IMR-90 (cell line): Measurements from ENCODE around the gene CFAP69. TPM values are rescaled to one million over a fixed set of nuclear protein-coding genes. Genes with fewer than 3 reads are reported as not detected.

ENCODE experiments used
- ATAC-seq: fragments of 200-7000 bp; cut with Tn5 transposase; 2 replicates; pipeline ENCODE4 v1.9.1; 2020; ENCODE audit warnings: low read depth, mild to moderate bottlenecking, moderate library complexity
- BruUV-seq: library from RNA; stranded (reverse); fragments of 400-500 nt; replicated peaks from 2 replicates; lab custom pipeline; 2021; lab: Mats Ljungman, UMichigan
- CTCF ChIA-PET: fragments of 300-600 bp; formaldehyde crosslinking; extraction: SDS; loops from one replicate; lab custom pipeline; 2021; ENCODE audit warnings: antibody characterized with exemption; lab: Yijun Ruan, JAX
- POLR2A ChIA-PET: fragments of 300-600 bp; sonication (Branson Sonifier 250); formaldehyde crosslinking; loops from one replicate; lab custom pipeline; 2022; ENCODE audit warnings: antibody characterized with exemption; ENCODE audit not compliant: unreplicated experiment; lab: Charles Lee
- DNase-seq: peaks from one replicate; pipeline ENCODE4 v3.0.0; 2013
- H2AFZ ChIP-seq: replicated peaks from 2 replicates; pipeline ENCODE3; 2013; ENCODE audit warnings: low read length, mild to moderate bottlenecking; ENCODE audit not compliant: poor library complexity
- H2AK5ac ChIP-seq: 2 replicates; pipeline ENCODE4 v1.6.1; 2013; ENCODE audit warnings: low read depth, low read length, inconsistent platforms
- H2AK9ac ChIP-seq: replicated peaks from 2 replicates; pipeline ENCODE3; 2013; ENCODE audit warnings: mild to moderate bottlenecking, low read depth, low read length, moderate library complexity; ENCODE audit not compliant: poor library complexity
- H2BK120ac ChIP-seq: 2 replicates; pipeline ENCODE4 v1.6.1; 2013; ENCODE audit warnings: low read depth, low read length, inconsistent platforms
- H2BK15ac ChIP-seq: 3 replicates; pipeline ENCODE4 v1.6.1; 2013; ENCODE audit warnings: low read depth, low read length, inconsistent platforms
- H2BK20ac ChIP-seq: 2 replicates; pipeline ENCODE4 v1.6.1; 2013; ENCODE audit warnings: low read depth, mild to moderate bottlenecking, inconsistent platforms, low read length, moderate library complexity
- H2BK5ac ChIP-seq: 2 replicates; pipeline ENCODE4 v1.6.1; 2013; ENCODE audit warnings: mild to moderate bottlenecking, low read depth, low read length, inconsistent platforms; ENCODE audit not compliant: poor library complexity, severe bottlenecking
- H3K14ac ChIP-seq: replicated peaks from 2 replicates; pipeline ENCODE4 v1.6.1; 2013; ENCODE audit warnings: low read depth, low read length, inconsistent platforms
- H3K18ac ChIP-seq: 2 replicates; pipeline ENCODE4 v1.6.1; 2013; ENCODE audit warnings: low read depth, low read length, control low read depth
- H3K23ac ChIP-seq: 2 replicates; pipeline ENCODE4 v1.6.1; 2013; ENCODE audit warnings: low read depth, low read length, inconsistent platforms
- H3K27ac ChIP-seq: 2 replicates; pipeline ENCODE4 v1.5.1; 2013; ENCODE audit warnings: mild to moderate bottlenecking, control low read depth, low read length; ENCODE audit not compliant: insufficient read depth
- H3K27me3 ChIP-seq: 2 replicates; pipeline ENCODE4 v1.6.1; 2013; ENCODE audit warnings: low read length; ENCODE audit not compliant: control insufficient read depth, insufficient read depth
- H3K36me3 ChIP-seq: 2 replicates; pipeline ENCODE4 v1.6.1; 2013; ENCODE audit warnings: low read length, mixed read lengths; ENCODE audit not compliant: control insufficient read depth, insufficient read depth
- H3K4ac ChIP-seq: 2 replicates; pipeline ENCODE4 v1.6.1; 2013; ENCODE audit warnings: low read depth, low read length, inconsistent platforms
- H3K4me1 ChIP-seq: 2 replicates; pipeline ENCODE4 v1.6.1; 2013; ENCODE audit warnings: low read length, mixed read lengths; ENCODE audit not compliant: control insufficient read depth, insufficient read depth
- H3K4me2 ChIP-seq: 2 replicates; pipeline ENCODE4 v1.6.1; 2013; ENCODE audit warnings: low read depth, mild to moderate bottlenecking, control low read depth, low read length, moderate library complexity
- H3K4me3 ChIP-seq: 2 replicates; pipeline ENCODE4 v1.5.1; 2013; ENCODE audit warnings: low read depth, mild to moderate bottlenecking, control low read depth, low read length, moderate library complexity; ENCODE audit not compliant: insufficient read depth
- H3K56ac ChIP-seq: 2 replicates; pipeline ENCODE4 v1.6.1; 2013; ENCODE audit warnings: low read length, inconsistent platforms; ENCODE audit not compliant: insufficient read depth; ENCODE audit errors: extremely low read depth
- H3K79me1 ChIP-seq, 2 experiments: 2 replicates each; pipeline ENCODE4 v1.6.1; 2013; ENCODE audit warnings: low read length in 2 of 2, inconsistent platforms in 1 of 2, low read depth in 1 of 2
- H3K9ac ChIP-seq: 2 replicates; pipeline ENCODE4 v1.6.1; 2013; ENCODE audit warnings: low read depth, low read length, control low read depth
- H3K9me1 ChIP-seq: 2 replicates; pipeline ENCODE4 v1.6.1; 2013; ENCODE audit warnings: low read length, inconsistent platforms; ENCODE audit not compliant: insufficient read depth
- H3K9me3 ChIP-seq: 2 replicates; pipeline ENCODE4 v1.6.1; 2013; ENCODE audit warnings: low read length; ENCODE audit not compliant: control insufficient read depth, insufficient read depth
- H4K20me1 ChIP-seq: 2 replicates; pipeline ENCODE4 v1.6.1; 2013; ENCODE audit warnings: low read length, inconsistent platforms; ENCODE audit not compliant: insufficient read depth
- H4K5ac ChIP-seq: 2 replicates; pipeline ENCODE4 v1.6.1; 2013; ENCODE audit warnings: mild to moderate bottlenecking, low read depth, low read length, control low read depth
- H4K8ac ChIP-seq, 2 experiments: 2 replicates each; pipeline ENCODE4 v1.6.1; 2013; ENCODE audit warnings: low read depth in 2 of 2, low read length in 2 of 2, control low read depth in 1 of 2, inconsistent platforms in 1 of 2
- H4K91ac ChIP-seq: 2 replicates; pipeline ENCODE4 v1.6.1; 2013; ENCODE audit warnings: low read depth, low read length, inconsistent platforms; ENCODE audit not compliant: insufficient read depth
- BHLHE40 ChIP-seq: fragments of 150-350 bp; IDR thresholded peaks from 2 replicates; pipeline ENCODE4 v1.6.1; 2016; ENCODE audit warnings: mild to moderate bottlenecking, low read depth, low read length
- CEBPB ChIP-seq: IDR thresholded peaks from 2 replicates; pipeline ENCODE4 v1.6.1; 2012; ENCODE audit warnings: low read depth, low read length, improper control_type of control experiment
- CHD1 ChIP-seq: IDR thresholded peaks from 2 replicates; pipeline ENCODE4 v1.6.1; 2012; ENCODE audit warnings: low read depth, low read length, improper control_type of control experiment
- FOS ChIP-seq: fragments of 150-350 bp; IDR thresholded peaks from 2 replicates; pipeline ENCODE4 v1.6.1; 2016; ENCODE audit warnings: low read depth, low read length
- MAFK ChIP-seq: IDR thresholded peaks from 2 replicates; pipeline ENCODE4 v1.6.1; 2012; ENCODE audit warnings: low read depth, low read length, improper control_type of control experiment
- MAZ ChIP-seq: IDR thresholded peaks from 2 replicates; pipeline ENCODE4 v1.6.1; 2012; ENCODE audit warnings: low read depth, mild to moderate bottlenecking, low read length, improper control_type of control experiment, moderate library complexity, borderline replicate concordance
- MXI1 ChIP-seq: IDR thresholded peaks from 2 replicates; pipeline ENCODE4 v1.6.1; 2012; ENCODE audit warnings: low read depth, mild to moderate bottlenecking, low read length, moderate library complexity, borderline replicate concordance
- NFE2L2 ChIP-seq: fragments of 150-350 bp; IDR thresholded peaks from 2 replicates; pipeline ENCODE4 v1.6.1; 2016; ENCODE audit warnings: low read depth, mild to moderate bottlenecking, low read length
- POLR2A ChIP-seq: IDR thresholded peaks from 2 replicates; pipeline ENCODE4 v1.6.1; 2012; ENCODE audit warnings: mild to moderate bottlenecking, low read depth, low read length
- RAD21 ChIP-seq: IDR thresholded peaks from 2 replicates; pipeline ENCODE4 v1.6.1; 2012; ENCODE audit warnings: low read length, improper control_type of control experiment
- RCOR1 ChIP-seq: IDR thresholded peaks from 2 replicates; pipeline ENCODE4 v1.6.1; 2012; ENCODE audit warnings: mild to moderate bottlenecking, low read length, improper control_type of control experiment; ENCODE audit not compliant: insufficient replicate concordance
- RFX5 ChIP-seq: IDR thresholded peaks from 2 replicates; pipeline ENCODE4 v1.8.0; 2012; ENCODE audit warnings: low read depth, mild to moderate bottlenecking, low read length, moderate library complexity
- SMC3 ChIP-seq: fragments of 150-350 bp; IDR thresholded peaks from 2 replicates; pipeline ENCODE4 v1.6.1; 2016; ENCODE audit warnings: low read depth, mild to moderate bottlenecking, antibody characterized with exemption, low read length, moderate library complexity
- WGBS, 2 experiments: methylation state at CpG; one replicate each; pipeline versions ENCODE4 v1.1.5 to v1.1.7; 2013; ENCODE audit warnings: missing lambda C conversion rate in 2 of 2; ENCODE audit not compliant: insufficient read length in 1 of 2; ENCODE audit errors: extremely low coverage in 2 of 2; 5-methylcytosine and 5-hydroxymethylcytosine counted together
- dilution Hi-C: fragments of 300-500 bp; cut with HindIII; formaldehyde crosslinking; loops from one replicate; pipeline ENCODE4 v1.14.3; 2018; ENCODE audit warnings: low sequenced_read_pairs; ENCODE audit not compliant: unreplicated experiment
- in situ Hi-C: fragments of 300-500 bp; cut with MboI; formaldehyde crosslinking; loops from 3 replicates; pipeline ENCODE4 v1.14.3; 2019; ENCODE audit warnings: low sequenced_read_pairs, inconsistent platforms, mixed read lengths
- intact Hi-C: fragments of 100-400 bp; cut with micrococcal nuclease; formaldehyde crosslinking; loops from 2 replicates; pipeline ENCODE4 v1.10.0; 2022
- polyA plus RNA-seq, 3 experiments: library from polyadenylated mRNA; depleted of rRNA; stranded (reverse); fragments of >200 nt; gene quantifications; 2 replicates each; pipeline ENCODE4 v1.2.3, GENCODE V29; 2012; ENCODE audit warnings: low replicate concordance in 1 of 3
- total RNA-seq: library from RNA; depleted of rRNA; stranded (reverse); fragments of >200 nt; gene quantifications from 2 replicates; pipeline ENCODE4 v1.2.3, GENCODE V29; 2012
- TF ChIP-seq, protein P1 (sequence below): conservative IDR thresholded peaks from 2 replicates; pipeline ENCODE4 v1.5.1; 2012; ENCODE audit warnings: mild to moderate bottlenecking, low read depth, low read length, improper control_type of control experiment
- TF ChIP-seq, protein P2 (sequence below): fragments of 150-350 bp; IDR thresholded peaks from 2 replicates; pipeline ENCODE4 v1.6.1; 2016; ENCODE audit warnings: low read depth, mild to moderate bottlenecking, low read length, moderate library complexity, borderline replicate concordance
- TF ChIP-seq, protein P3 (sequence below): fragments of 150-350 bp; IDR thresholded peaks from 2 replicates; pipeline ENCODE4 v1.6.1; 2017; ENCODE audit warnings: mild to moderate bottlenecking, antibody characterized with exemption, low read length, low read depth

Gene CFAP69
- total and polyA plus RNA-seq, 2 of the 4 experiments (the other 2 are of a cell fraction), result 0.72 to 0.86 TPM

DNA sequence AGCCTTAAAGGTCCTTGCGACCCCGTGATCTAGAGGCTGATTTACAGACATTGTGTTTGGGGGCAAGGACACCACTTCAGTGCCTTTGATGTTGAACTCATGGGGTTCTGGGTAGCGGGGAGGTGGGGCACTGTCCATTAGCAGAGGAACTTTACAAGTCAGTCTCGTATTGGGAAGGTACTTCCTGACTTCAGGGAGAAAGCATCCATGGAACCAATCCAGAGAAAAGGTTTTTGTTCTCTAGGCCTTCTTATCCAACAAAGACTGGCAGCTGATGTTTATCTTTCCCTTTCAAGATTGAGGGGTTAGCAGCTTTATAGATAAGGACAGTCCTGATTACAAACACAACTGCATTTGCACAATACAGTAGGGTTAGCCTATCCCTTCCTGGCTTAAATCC, 104.3 kb downstream of the CFAP69 start:
- WGBS, 2 experiments, result no CpG with 5 or more reads among the region's 4 CpGs
- Histone ChIP-seq H2BK15ac (no peak overlapping the region), H3K9me3 (no peaks in the 10 kb centered on the region), H3K4me1 (no peaks in the 10 kb centered on the region; the same call in 1 of the 2 replicates), H2BK5ac (no peak overlapping the region), H2BK120ac (no peak overlapping the region), H3K23ac (no peak overlapping the region), H3K27ac (no peak overlapping the region), H3K4ac (no peak overlapping the region), H3K79me1 (peaks cover 13 to 30% of the 10 kb centered on the region in 2 experiments), H3K18ac (no peak overlapping the region), H4K8ac (no peak overlapping the region), H3K56ac (no peak overlapping the region), H3K14ac (no peak overlapping the region), H3K36me3 (no peaks in the 10 kb centered on the region), H3K4me2 (no peak overlapping the region), H3K4me3 (no peak overlapping the region), H2AFZ (no peak overlapping the region), H3K9ac (no peak overlapping the region), H3K9me1 (peaks cover 3% of the 10 kb centered on the region; the same call in 1 of the 2 replicates), H2AK9ac (no peak overlapping the region), H2AK5ac (no peak overlapping the region), H2BK20ac (no peak overlapping the region), H4K91ac (no peak overlapping the region), H4K5ac (no peak overlapping the region), H4K20me1 (no peaks in the 10 kb centered on the region), H3K27me3 (no peaks in the 10 kb centered on the region)
- DNase-seq (no peak), ATAC-seq (no peak)
- TF ChIP-seq RAD21 (no peak), RFX5 (no peak), NFE2L2 (no peak), RCOR1 (no peak), MAZ (no peak), BHLHE40 (no peak), FOS (no peak), MXI1 (no peak), POLR2A (no peak), MAFK (no peak), CEBPB (no peak), CHD1 (no peak), SMC3 (no peak)
- TF ChIP-seq, protein P1, sequence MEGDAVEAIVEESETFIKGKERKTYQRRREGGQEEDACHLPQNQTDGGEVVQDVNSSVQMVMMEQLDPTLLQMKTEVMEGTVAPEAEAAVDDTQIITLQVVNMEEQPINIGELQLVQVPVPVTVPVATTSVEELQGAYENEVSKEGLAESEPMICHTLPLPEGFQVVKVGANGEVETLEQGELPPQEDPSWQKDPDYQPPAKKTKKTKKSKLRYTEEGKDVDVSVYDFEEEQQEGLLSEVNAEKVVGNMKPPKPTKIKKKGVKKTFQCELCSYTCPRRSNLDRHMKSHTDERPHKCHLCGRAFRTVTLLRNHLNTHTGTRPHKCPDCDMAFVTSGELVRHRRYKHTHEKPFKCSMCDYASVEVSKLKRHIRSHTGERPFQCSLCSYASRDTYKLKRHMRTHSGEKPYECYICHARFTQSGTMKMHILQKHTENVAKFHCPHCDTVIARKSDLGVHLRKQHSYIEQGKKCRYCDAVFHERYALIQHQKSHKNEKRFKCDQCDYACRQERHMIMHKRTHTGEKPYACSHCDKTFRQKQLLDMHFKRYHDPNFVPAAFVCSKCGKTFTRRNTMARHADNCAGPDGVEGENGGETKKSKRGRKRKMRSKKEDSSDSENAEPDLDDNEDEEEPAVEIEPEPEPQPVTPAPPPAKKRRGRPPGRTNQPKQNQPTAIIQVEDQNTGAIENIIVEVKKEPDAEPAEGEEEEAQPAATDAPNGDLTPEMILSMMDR, result no peak
- TF ChIP-seq, protein P2, sequence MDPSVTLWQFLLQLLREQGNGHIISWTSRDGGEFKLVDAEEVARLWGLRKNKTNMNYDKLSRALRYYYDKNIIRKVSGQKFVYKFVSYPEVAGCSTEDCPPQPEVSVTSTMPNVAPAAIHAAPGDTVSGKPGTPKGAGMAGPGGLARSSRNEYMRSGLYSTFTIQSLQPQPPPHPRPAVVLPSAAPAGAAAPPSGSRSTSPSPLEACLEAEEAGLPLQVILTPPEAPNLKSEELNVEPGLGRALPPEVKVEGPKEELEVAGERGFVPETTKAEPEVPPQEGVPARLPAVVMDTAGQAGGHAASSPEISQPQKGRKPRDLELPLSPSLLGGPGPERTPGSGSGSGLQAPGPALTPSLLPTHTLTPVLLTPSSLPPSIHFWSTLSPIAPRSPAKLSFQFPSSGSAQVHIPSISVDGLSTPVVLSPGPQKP, result no peak
- TF ChIP-seq, protein P3, sequence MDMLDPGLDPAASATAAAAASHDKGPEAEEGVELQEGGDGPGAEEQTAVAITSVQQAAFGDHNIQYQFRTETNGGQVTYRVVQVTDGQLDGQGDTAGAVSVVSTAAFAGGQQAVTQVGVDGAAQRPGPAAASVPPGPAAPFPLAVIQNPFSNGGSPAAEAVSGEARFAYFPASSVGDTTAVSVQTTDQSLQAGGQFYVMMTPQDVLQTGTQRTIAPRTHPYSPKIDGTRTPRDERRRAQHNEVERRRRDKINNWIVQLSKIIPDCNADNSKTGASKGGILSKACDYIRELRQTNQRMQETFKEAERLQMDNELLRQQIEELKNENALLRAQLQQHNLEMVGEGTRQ, result no peak
- no TSS peak for BruUV-seq
- CTCF ChIA-PET, result no interaction called here
- in situ Hi-C loops (no loop called here), dilution Hi-C loops (no loop called here), intact Hi-C loops (no loop called here)
- POLR2A ChIA-PET, result no interaction called here
